GM18867 (cell line): Measurements from ENCODE around the gene ELMOD3.
"Not testable (repeated sequence)": the region's sequence is repeated elsewhere in the genome, so short reads cannot be mapped to it uniquely, and the experiment has no call there.

ENCODE experiments used
- ATAC-seq: cut with Tn5 transposase; IDR thresholded peaks from one replicate; pipeline ENCODE4 v1.9.1; 2021; ENCODE audit warnings: mild to moderate bottlenecking, moderate library complexity; ENCODE audit not compliant: unreplicated experiment

ELMOD3 gene

GRCh38 chr2:85329181-85329651, 25.4 kb upstream of the ELMOD3 start:
- ATAC-seq, result no peak

- not testable (repeated sequence) for ATAC-seq
These were observed 24.9 kb upstream of the ELMOD3 start for GRCh38 chr2:85329701-85330100.

GRCh38 chr2:85330839-85331636, 23.5 kb upstream of the ELMOD3 start:
- no peak for ATAC-seq

GRCh38 chr2:85333877-85334276, 20.7 kb upstream of the ELMOD3 start:
- ATAC-seq, result not testable (repeated sequence)

GRCh38 chr2:85334928-85335327, 19.6 kb upstream of the ELMOD3 start:
- ATAC-seq, result no peak

GRCh38 chr2:85340034-85340892, 14.3 kb upstream of the ELMOD3 start:
- ATAC-seq, result no peak

- no peak for ATAC-seq
These were observed 13.1 kb upstream of the ELMOD3 start for GRCh38 chr2:85341269-85342029.

GRCh38 chr2:85342156-85342555, 12.4 kb upstream of the ELMOD3 start:
- ATAC-seq, result no peak

- not testable (repeated sequence) for ATAC-seq
These were observed 11.2 kb upstream of the ELMOD3 start for GRCh38 chr2:85343207-85343895.

- ATAC-seq, result no peak
These were observed 10.1 kb upstream of the ELMOD3 start for GRCh38 chr2:85344356-85344954.

- no peak for ATAC-seq
These were observed 7.0 kb upstream of the ELMOD3 start for GRCh38 chr2:85347599-85347998.

- ATAC-seq, result peak; percentile 7
These were observed 688 bp upstream of the ELMOD3 start for GRCh38 chr2:85353876-85354285.

GRCh38 chr2:85355073-85355410, 473 bp downstream of the ELMOD3 start:
- ATAC-seq, result peak; percentile 5

GRCh38 chr2:85355521-85355920, 952 bp downstream of the ELMOD3 start:
- ATAC-seq, result no peak

- ATAC-seq, result no peak
These were observed 1.6 kb downstream of the ELMOD3 start for GRCh38 chr2:85356186-85356585.

- ATAC-seq, result no peak
These were observed 3.2 kb downstream of the ELMOD3 start for GRCh38 chr2:85357736-85358135.

- not testable (repeated sequence) for ATAC-seq
These were observed 8.3 kb downstream of the ELMOD3 start for GRCh38 chr2:85362653-85363387.

GRCh38 chr2:85367180-85367579, 12.6 kb downstream of the ELMOD3 start:
- ATAC-seq, result no peak

GRCh38 chr2:85368921-85369320, 14.4 kb downstream of the ELMOD3 start:
- ATAC-seq, result no peak
